Right cardiac atrium (tissue), 5 donors: Measurements from ENCODE around the gene IKZF1. TPM values are rescaled to one million over a fixed set of nuclear protein-coding genes. Genes with fewer than 3 reads are reported as not detected.

ENCODE experiments used
- ATAC-seq, 2 donors: fragments of 200-7000 bp; cut with Tn5 transposase; one replicate each; pipeline versions ENCODE4 v1.8.0 to v1.9.1; 2020; ENCODE audit warnings: moderate library complexity in 2 of 2, mild to moderate bottlenecking in 1 of 2
- DNase-seq, 3 donors: peaks; one replicate each; pipeline ENCODE4 v3.0.0-alpha.2; 2020
- H3K27ac ChIP-seq: one replicate; pipeline ENCODE4 v1.5.1; 2013; ENCODE audit warnings: mild to moderate bottlenecking, low read length, control low read depth, moderate library complexity
- H3K27me3 ChIP-seq: one replicate; pipeline ENCODE4 v1.6.1; 2013; ENCODE audit not compliant: control insufficient read depth, insufficient read depth
- H3K4me1 ChIP-seq: one replicate; pipeline ENCODE4 v1.6.1; 2013; ENCODE audit warnings: low read length; ENCODE audit not compliant: control insufficient read depth, insufficient read depth
- H3K4me3 ChIP-seq: one replicate; pipeline ENCODE4 v1.5.1; 2013; ENCODE audit warnings: low read length, control low read depth
- H3K9me3 ChIP-seq: one replicate; pipeline ENCODE4 v1.6.1; 2013; ENCODE audit warnings: low read length; ENCODE audit not compliant: control insufficient read depth
- WGBS: extraction: QIAGEN DNeasy Blood & Tissue Kit; methylation state at CpG from one replicate; pipeline ENCODE4 v1.1.7; 2013; 5-methylcytosine and 5-hydroxymethylcytosine counted together
- intact Hi-C, 4 donors: fragments of 100-400 bp; cut with DNase I; formaldehyde crosslinking; loops; one replicate each; pipeline versions ENCODE4 v1.11.0 to v1.14.0; 2022 to 2023
- polyA plus RNA-seq: library from polyadenylated mRNA; stranded (reverse); fragments of 200-250 nt; gene quantifications from one replicate; pipeline ENCODE4 v1.2.3, GENCODE V29; 2013
- total RNA-seq, 4 donors: library from RNA; stranded (reverse); fragmentation: NEBNext Ultra II Directional; extraction: Animal tissue kit (Norgen Biotek cat#: 25700); gene quantifications; one replicate each; pipeline ENCODE4 v1.2.1, GENCODE V29; 2021
- donor health status: healthy with polysubstance abuse.
- donor health status: DM: no; HTN: yes; CAD: no.
- donor health status: DM: no; HTN: no; CAD: no.
- donor health status: DM: no; HTN: yes; CAD: no; lungs with severe emphysema.
- donor health status: DM: yes; HTN: yes; CAD: no.

The IKZF1 gene
- total and polyA plus RNA-seq, 5 donors = 0.54 to 6.8 (median 4.2) TPM

GRCh38 chr7:50369143-50370026 lies 64.9 kb downstream of the IKZF1 start:
- intact Hi-C loops = no loop called here
- no peaks in the 10 kb centered on the region for H3K9me3 ChIP-seq
- DNase-seq (no peak), ATAC-seq (no peak)
- H3K27ac ChIP-seq = no peak overlapping the region
- H3K27me3 ChIP-seq = no peaks in the 10 kb centered on the region
- 62% methylated on average over 8 of the region's 8 CpGs for WGBS
- H3K4me1 ChIP-seq = no peaks in the 10 kb centered on the region
- H3K4me3 ChIP-seq = no peak overlapping the region

GRCh38 chr7:50370884-50371283 lies 66.4 kb downstream of the IKZF1 start:
- no peaks in the 10 kb centered on the region for H3K4me1 ChIP-seq
- intact Hi-C loops = no loop called here
- no peaks in the 10 kb centered on the region for H3K9me3 ChIP-seq
- WGBS = 88% methylated on average over 7 of the region's 7 CpGs
- no peaks in the 10 kb centered on the region for H3K27me3 ChIP-seq
- no peak for ATAC-seq
- DNase-seq = no peak
- H3K4me3 ChIP-seq = no peak overlapping the region
- H3K27ac ChIP-seq = no peak overlapping the region

GRCh38 chr7:50371551-50372021 lies 67.1 kb downstream of the IKZF1 start:
- no peak for ATAC-seq
- WGBS = 86% methylated on average over 5 of the region's 5 CpGs
- Histone ChIP-seq H3K9me3 (no peaks in the 10 kb centered on the region), H3K27ac (no peak overlapping the region), H3K4me3 (no peak overlapping the region), H3K27me3 (no peaks in the 10 kb centered on the region), H3K4me1 (no peaks in the 10 kb centered on the region)
- intact Hi-C loops = no loop called here
- no peak for DNase-seq

- H3K4me1 ChIP-seq = no peaks in the 10 kb centered on the region
- WGBS = 73% methylated on average over 4 of the region's 4 CpGs
- no peak for ATAC-seq
- no peak overlapping the region for H3K27ac ChIP-seq
- no peaks in the 10 kb centered on the region for H3K27me3 ChIP-seq
- no peaks in the 10 kb centered on the region for H3K9me3 ChIP-seq
- DNase-seq = no peak
- no peak overlapping the region for H3K4me3 ChIP-seq
- intact Hi-C loops = no loop called here
These were observed 68.4 kb downstream of the IKZF1 start for GRCh38 chr7:50372923-50373322.

GRCh38 chr7:50376056-50376820 lies 71.7 kb downstream of the IKZF1 start:
- intact Hi-C loops = no loop called here
- WGBS = 90% methylated on average over 15 of the region's 15 CpGs

GRCh38 chr7:50377356-50377755 lies 72.8 kb downstream of the IKZF1 start:
- H3K9me3 ChIP-seq = no peaks in the 10 kb centered on the region
- WGBS = 90% methylated on average over 9 of the region's 9 CpGs
- intact Hi-C loops = no loop called here
- ATAC-seq (no peak), DNase-seq (no peak)
- no peak overlapping the region for H3K27ac ChIP-seq
- H3K27me3 ChIP-seq = no peaks in the 10 kb centered on the region
- no peak overlapping the region for H3K4me3 ChIP-seq
- H3K4me1 ChIP-seq = no peaks in the 10 kb centered on the region

More at GRCh38 chr7:50376056-50376820, 71.7 kb downstream of the IKZF1 start:
- no peak for DNase-seq
- Histone ChIP-seq H3K4me1 (no peaks in the 10 kb centered on the region), H3K4me3 (no peak overlapping the region), H3K27me3 (no peaks in the 10 kb centered on the region), H3K27ac (no peak overlapping the region), H3K9me3 (no peaks in the 10 kb centered on the region)
- no peak for ATAC-seq

- no peaks in the 10 kb centered on the region for H3K27me3 ChIP-seq
- no peaks in the 10 kb centered on the region for H3K4me1 ChIP-seq
- DNase-seq (no peak), ATAC-seq (no peak)
- H3K9me3 ChIP-seq = no peaks in the 10 kb centered on the region
- H3K4me3 ChIP-seq = no peak overlapping the region
- 41% methylated on average over 10 of the region's 10 CpGs for WGBS
- H3K27ac ChIP-seq = no peak overlapping the region
- intact Hi-C loops = no loop called here
These were observed 74.6 kb downstream of the IKZF1 start for GRCh38 chr7:50379082-50379481.

GRCh38 chr7:50379539-50379938 lies 75.0 kb downstream of the IKZF1 start:
- Histone ChIP-seq H3K27ac (no peak overlapping the region), H3K27me3 (no peaks in the 10 kb centered on the region), H3K9me3 (no peaks in the 10 kb centered on the region), H3K4me1 (no peaks in the 10 kb centered on the region), H3K4me3 (no peak overlapping the region)
- ATAC-seq (no peak), DNase-seq (no peak)
- 81% methylated on average over 1 of the region's 1 CpG for WGBS
- intact Hi-C loops = no loop called here

- WGBS = 84% methylated on average over 21 of the region's 21 CpGs
- ATAC-seq = no peak
- DNase-seq = no peak
These were observed 77.9 kb downstream of the IKZF1 start for GRCh38 chr7:50382455-50382854.

GRCh38 chr7:50387351-50387750 lies 82.8 kb downstream of the IKZF1 start:
- H3K4me3 ChIP-seq = no peak overlapping the region
- H3K27me3 ChIP-seq = no peaks in the 10 kb centered on the region
- ATAC-seq = no peak
- no peak for DNase-seq
- no peaks in the 10 kb centered on the region for H3K4me1 ChIP-seq
- H3K27ac ChIP-seq = no peak overlapping the region
- WGBS = 71% methylated on average over 11 of the region's 11 CpGs
- no peaks in the 10 kb centered on the region for H3K9me3 ChIP-seq
- intact Hi-C loops = no loop called here

More at GRCh38 chr7:50382455-50382854, 77.9 kb downstream of the IKZF1 start:
- no peaks in the 10 kb centered on the region for H3K9me3 ChIP-seq
- H3K27ac ChIP-seq = no peak overlapping the region
- intact Hi-C loops = no loop called here
- H3K4me1 ChIP-seq = no peaks in the 10 kb centered on the region
- no peaks in the 10 kb centered on the region for H3K27me3 ChIP-seq
- no peak overlapping the region for H3K4me3 ChIP-seq

- intact Hi-C loops = no loop called here
- Histone ChIP-seq H3K27me3 (no peaks in the 10 kb centered on the region), H3K27ac (no peak overlapping the region), H3K4me3 (no peak overlapping the region), H3K9me3 (no peaks in the 10 kb centered on the region), H3K4me1 (no peaks in the 10 kb centered on the region)
- DNase-seq = no peak
- 81% methylated on average over 3 of the region's 3 CpGs for WGBS
- no peak for ATAC-seq
These were observed 85.4 kb downstream of the IKZF1 start for GRCh38 chr7:50389961-50390360.
